Measurements from ENCODE around the gene ACSS1.

- TF ChIP-seq POLR2AphosphoS5 (IDR thresholded peaks at IDR 0.05; ENCODE audit: low read depth) = no peak
- TF ChIP-seq, protein P1, sequence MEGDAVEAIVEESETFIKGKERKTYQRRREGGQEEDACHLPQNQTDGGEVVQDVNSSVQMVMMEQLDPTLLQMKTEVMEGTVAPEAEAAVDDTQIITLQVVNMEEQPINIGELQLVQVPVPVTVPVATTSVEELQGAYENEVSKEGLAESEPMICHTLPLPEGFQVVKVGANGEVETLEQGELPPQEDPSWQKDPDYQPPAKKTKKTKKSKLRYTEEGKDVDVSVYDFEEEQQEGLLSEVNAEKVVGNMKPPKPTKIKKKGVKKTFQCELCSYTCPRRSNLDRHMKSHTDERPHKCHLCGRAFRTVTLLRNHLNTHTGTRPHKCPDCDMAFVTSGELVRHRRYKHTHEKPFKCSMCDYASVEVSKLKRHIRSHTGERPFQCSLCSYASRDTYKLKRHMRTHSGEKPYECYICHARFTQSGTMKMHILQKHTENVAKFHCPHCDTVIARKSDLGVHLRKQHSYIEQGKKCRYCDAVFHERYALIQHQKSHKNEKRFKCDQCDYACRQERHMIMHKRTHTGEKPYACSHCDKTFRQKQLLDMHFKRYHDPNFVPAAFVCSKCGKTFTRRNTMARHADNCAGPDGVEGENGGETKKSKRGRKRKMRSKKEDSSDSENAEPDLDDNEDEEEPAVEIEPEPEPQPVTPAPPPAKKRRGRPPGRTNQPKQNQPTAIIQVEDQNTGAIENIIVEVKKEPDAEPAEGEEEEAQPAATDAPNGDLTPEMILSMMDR (IDR thresholded peaks at IDR 0.05; ENCODE audit: insufficient read depth, low read length) = no peak
- no peak for TF ChIP-seq REST (IDR thresholded peaks at IDR 0.05; ENCODE audit: insufficient replicate concordance, low read depth)
- no peak for TF ChIP-seq SPI1 (IDR thresholded peaks at IDR 0.05; ENCODE audit: borderline replicate concordance, low read depth)
- TF ChIP-seq GABPA (IDR thresholded peaks at IDR 0.05; ENCODE audit: low read depth) = no peak
These were observed 24.5 kb upstream of the ACSS1 start for GRCh38 chr20:25082498-25082873.
